Liver (tissue), 3 donors: Measurements from ENCODE around the gene MDM4.

Source experiments
- ATF3 ChIP-seq: IDR thresholded peaks from 2 replicates; pipeline ENCODE4 v1.6.1; 2016; ENCODE audit warnings: antibody characterized with exemption
- CTCF ChIP-seq: fragments of 150-350 bp; IDR thresholded peaks from 2 replicates; pipeline ENCODE4 v1.5.1; 2017; ENCODE audit warnings: improper control_type of control experiment, low read depth, low read length; ENCODE audit not compliant: missing input control
- FOXA2 ChIP-seq: IDR thresholded peaks from 2 replicates; pipeline ENCODE4 v1.6.1; 2016; ENCODE audit warnings: antibody characterized with exemption
- GABPA ChIP-seq, 2 donors: IDR thresholded peaks in 1 of 2; conservative IDR thresholded peaks in 1 of 2; 2 replicates each; pipeline ENCODE4 v1.6.1; 2016; ENCODE audit warnings: antibody characterized with exemption in 2 of 2, mild to moderate bottlenecking in 1 of 2, moderate library complexity in 1 of 2
- HNF4A ChIP-seq, 2 donors: conservative IDR thresholded peaks; 2 replicates each; pipeline ENCODE4 v1.6.1; 2016; ENCODE audit warnings: antibody characterized with exemption in 2 of 2, mild to moderate bottlenecking in 2 of 2
- JUND ChIP-seq, 2 donors: IDR thresholded peaks; 2 replicates each; pipeline ENCODE4 v1.6.1; 2016; ENCODE audit warnings: antibody characterized with exemption in 2 of 2
- MAX ChIP-seq: IDR thresholded peaks from 2 replicates; pipeline ENCODE4 v1.6.1; 2016; ENCODE audit warnings: antibody characterized with exemption
- RAD21 ChIP-seq, 2 donors: IDR thresholded peaks; 2 replicates each; pipeline ENCODE4 v1.6.1; 2016; ENCODE audit warnings: antibody characterized with exemption in 2 of 2, mild to moderate bottlenecking in 2 of 2
- REST ChIP-seq: IDR thresholded peaks from 2 replicates; pipeline ENCODE4 v1.6.1; 2016; ENCODE audit warnings: antibody characterized with exemption, mild to moderate bottlenecking
- SP1 ChIP-seq: IDR thresholded peaks from 2 replicates; pipeline ENCODE4 v1.6.1; 2018; ENCODE audit warnings: antibody characterized with exemption, mild to moderate bottlenecking
- TAF1 ChIP-seq: conservative IDR thresholded peaks from 2 replicates; pipeline ENCODE4 v1.6.1; 2016; ENCODE audit warnings: antibody characterized with exemption, mild to moderate bottlenecking
- YY1 ChIP-seq: IDR thresholded peaks from 2 replicates; pipeline ENCODE4 v1.6.1; 2016; ENCODE audit warnings: antibody characterized with exemption, mild to moderate bottlenecking
- ZBTB33 ChIP-seq: IDR thresholded peaks from 2 replicates; pipeline ENCODE4 v1.6.1; 2016; ENCODE audit warnings: antibody characterized with exemption
- donor health status: healthy.
- donor health status: healthy.

- TF ChIP-seq ZBTB33 (no peak), CTCF (no peak), MAX (no peak), JUND (IDR thresholded peaks at IDR 0.05) (no peak), REST (no peak), HNF4A (conservative IDR thresholded peaks at IDR 0.05) (no peak), SP1 (no peak), GABPA (IDR thresholded peaks at IDR 0.05 in 1 of 2, conservative IDR thresholded peaks at IDR 0.05 in 1 of 2) (no peak), FOXA2 (no peak), ATF3 (no peak), YY1 (no peak), TAF1 (no peak), RAD21 (IDR thresholded peaks at IDR 0.05) (no peak)
Observed at GRCh38 chr1:204572923-204573922, 57.0 kb downstream of the MDM4 start.
